ENCODE results near the gene MYO1F. TPM values are rescaled to one million over a fixed set of nuclear protein-coding genes. Genes with fewer than 3 reads are reported as not detected.

MYO1F gene
- total and polyA plus RNA-seq, 2 of the 13 experiments (the other 11 are each of a cell fraction or from before 2014, with no cell fraction given): 0.09 to 0.13 TPM

DNA sequence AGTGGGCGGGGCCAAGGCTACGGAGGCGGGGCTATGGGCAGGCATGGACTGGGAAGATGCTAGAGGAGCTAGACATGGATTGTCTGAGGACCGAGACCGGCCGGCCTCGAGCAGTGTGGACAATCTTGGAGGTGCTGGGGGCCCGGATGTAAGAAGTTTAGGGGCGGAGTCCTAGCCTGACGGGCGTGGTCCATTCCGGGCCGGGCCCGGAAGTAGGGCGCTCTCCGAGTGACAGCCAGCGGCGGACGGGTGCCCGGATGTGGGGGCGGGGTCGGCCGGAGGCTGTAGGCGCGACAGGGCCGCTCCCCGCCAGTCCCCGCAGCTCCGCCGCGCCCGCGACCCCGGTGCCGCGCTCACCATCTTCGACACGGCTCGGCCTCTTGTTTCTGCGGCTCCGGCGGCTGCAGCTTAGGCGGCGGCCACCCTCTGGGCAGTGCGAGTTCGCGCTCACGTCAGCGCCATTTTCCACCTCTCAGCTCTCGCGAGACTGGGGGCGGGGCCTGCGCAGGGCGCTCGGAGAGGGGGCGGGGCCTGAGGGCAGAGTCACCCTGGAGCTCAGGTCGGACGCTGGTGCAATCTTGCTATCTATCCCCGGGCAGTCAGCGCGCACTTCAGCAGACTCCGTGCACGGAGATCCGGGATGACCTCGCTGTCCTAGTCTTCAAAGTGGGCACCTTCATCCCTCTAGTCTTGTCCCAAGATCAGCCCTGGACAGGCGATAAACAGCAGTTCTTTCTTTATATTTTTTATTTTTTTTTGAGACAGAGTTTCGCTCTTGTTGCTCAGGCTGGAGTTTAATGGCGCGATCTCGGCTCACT is 63.3 kb downstream of the MYO1F start, which contains the start of gene ZNF414 (continued):
- TF ChIP-seq TRIM24 (CRISPR knock-in tag; IDR thresholded peaks at IDR 0.05): no peak
- TF ChIP-seq CAMTA2 (CRISPR knock-in tag; IDR thresholded peaks at IDR 0.05; ENCODE audit: borderline replicate concordance): no peak; the same call in 1 of the 2 replicates
- TF ChIP-seq, protein P1, sequence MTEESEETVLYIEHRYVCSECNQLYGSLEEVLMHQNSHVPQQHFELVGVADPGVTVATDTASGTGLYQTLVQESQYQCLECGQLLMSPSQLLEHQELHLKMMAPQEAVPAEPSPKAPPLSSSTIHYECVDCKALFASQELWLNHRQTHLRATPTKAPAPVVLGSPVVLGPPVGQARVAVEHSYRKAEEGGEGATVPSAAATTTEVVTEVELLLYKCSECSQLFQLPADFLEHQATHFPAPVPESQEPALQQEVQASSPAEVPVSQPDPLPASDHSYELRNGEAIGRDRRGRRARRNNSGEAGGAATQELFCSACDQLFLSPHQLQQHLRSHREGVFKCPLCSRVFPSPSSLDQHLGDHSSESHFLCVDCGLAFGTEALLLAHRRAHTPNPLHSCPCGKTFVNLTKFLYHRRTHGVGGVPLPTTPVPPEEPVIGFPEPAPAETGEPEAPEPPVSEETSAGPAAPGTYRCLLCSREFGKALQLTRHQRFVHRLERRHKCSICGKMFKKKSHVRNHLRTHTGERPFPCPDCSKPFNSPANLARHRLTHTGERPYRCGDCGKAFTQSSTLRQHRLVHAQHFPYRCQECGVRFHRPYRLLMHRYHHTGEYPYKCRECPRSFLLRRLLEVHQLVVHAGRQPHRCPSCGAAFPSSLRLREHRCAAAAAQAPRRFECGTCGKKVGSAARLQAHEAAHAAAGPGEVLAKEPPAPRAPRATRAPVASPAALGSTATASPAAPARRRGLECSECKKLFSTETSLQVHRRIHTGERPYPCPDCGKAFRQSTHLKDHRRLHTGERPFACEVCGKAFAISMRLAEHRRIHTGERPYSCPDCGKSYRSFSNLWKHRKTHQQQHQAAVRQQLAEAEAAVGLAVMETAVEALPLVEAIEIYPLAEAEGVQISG (CRISPR knock-in tag; IDR thresholded peaks at IDR 0.05): 0 out of 2 replicates have a peak, but pooled peaks have one; percentile 54
- no peak for TF ChIP-seq ZNF256 (CRISPR knock-in tag; conservative IDR thresholded peaks at IDR 0.05)
- TF ChIP-seq, protein P2, sequence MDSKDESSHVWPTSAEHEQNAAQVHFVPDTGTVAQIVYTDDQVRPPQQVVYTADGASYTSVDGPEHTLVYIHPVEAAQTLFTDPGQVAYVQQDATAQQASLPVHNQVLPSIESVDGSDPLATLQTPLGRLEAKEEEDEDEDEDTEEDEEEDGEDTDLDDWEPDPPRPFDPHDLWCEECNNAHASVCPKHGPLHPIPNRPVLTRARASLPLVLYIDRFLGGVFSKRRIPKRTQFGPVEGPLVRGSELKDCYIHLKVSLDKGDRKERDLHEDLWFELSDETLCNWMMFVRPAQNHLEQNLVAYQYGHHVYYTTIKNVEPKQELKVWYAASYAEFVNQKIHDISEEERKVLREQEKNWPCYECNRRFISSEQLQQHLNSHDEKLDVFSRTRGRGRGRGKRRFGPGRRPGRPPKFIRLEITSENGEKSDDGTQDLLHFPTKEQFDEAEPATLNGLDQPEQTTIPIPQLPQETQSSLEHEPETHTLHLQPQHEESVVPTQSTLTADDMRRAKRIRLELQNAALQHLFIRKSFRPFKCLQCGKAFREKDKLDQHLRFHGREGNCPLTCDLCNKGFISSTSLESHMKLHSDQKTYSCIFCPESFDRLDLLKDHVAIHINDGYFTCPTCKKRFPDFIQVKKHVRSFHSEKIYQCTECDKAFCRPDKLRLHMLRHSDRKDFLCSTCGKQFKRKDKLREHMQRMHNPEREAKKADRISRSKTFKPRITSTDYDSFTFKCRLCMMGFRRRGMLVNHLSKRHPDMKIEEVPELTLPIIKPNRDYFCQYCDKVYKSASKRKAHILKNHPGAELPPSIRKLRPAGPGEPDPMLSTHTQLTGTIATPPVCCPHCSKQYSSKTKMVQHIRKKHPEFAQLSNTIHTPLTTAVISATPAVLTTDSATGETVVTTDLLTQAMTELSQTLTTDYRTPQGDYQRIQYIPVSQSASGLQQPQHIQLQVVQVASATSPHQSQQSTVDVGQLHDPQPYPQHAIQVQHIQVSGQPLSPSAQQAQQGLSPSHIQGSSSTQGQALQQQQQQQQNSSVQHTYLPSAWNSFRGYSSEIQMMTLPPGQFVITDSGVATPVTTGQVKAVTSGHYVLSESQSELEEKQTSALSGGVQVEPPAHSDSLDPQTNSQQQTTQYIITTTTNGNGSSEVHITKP (CRISPR knock-in tag; IDR thresholded peaks at IDR 0.05; ENCODE audit: low read depth): no peak
- TF ChIP-seq RARA (CRISPR knock-in tag; IDR thresholded peaks at IDR 0.05): peak; percentile 51
- peak; percentile 54; the same call in 1 of the 2 replicates for TF ChIP-seq SP5 (CRISPR knock-in tag; IDR thresholded peaks at IDR 0.05; ENCODE audit: borderline replicate concordance, low read depth)
- TF ChIP-seq, protein P3, sequence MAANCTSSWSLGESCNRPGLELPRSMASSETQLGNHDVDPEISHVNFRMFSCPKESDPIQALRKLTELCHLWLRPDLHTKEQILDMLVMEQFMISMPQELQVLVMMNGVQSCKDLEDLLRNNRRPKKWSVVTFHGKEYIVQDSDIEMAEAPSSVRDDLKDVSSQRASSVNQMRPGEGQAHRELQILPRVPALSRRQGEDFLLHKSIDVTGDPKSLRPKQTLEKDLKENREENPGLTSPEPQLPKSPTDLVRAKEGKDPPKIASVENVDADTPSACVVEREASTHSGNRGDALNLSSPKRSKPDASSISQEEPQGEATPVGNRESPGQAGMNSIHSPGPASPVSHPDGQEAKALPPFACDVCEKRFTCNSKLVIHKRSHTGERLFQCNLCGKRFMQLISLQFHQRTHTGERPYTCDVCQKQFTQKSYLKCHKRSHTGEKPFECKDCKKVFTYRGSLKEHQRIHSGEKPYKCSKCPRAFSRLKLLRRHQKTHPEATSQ (CRISPR knock-in tag; IDR thresholded peaks at IDR 0.05; ENCODE audit: borderline replicate concordance): no peak
- TF ChIP-seq, protein P4, sequence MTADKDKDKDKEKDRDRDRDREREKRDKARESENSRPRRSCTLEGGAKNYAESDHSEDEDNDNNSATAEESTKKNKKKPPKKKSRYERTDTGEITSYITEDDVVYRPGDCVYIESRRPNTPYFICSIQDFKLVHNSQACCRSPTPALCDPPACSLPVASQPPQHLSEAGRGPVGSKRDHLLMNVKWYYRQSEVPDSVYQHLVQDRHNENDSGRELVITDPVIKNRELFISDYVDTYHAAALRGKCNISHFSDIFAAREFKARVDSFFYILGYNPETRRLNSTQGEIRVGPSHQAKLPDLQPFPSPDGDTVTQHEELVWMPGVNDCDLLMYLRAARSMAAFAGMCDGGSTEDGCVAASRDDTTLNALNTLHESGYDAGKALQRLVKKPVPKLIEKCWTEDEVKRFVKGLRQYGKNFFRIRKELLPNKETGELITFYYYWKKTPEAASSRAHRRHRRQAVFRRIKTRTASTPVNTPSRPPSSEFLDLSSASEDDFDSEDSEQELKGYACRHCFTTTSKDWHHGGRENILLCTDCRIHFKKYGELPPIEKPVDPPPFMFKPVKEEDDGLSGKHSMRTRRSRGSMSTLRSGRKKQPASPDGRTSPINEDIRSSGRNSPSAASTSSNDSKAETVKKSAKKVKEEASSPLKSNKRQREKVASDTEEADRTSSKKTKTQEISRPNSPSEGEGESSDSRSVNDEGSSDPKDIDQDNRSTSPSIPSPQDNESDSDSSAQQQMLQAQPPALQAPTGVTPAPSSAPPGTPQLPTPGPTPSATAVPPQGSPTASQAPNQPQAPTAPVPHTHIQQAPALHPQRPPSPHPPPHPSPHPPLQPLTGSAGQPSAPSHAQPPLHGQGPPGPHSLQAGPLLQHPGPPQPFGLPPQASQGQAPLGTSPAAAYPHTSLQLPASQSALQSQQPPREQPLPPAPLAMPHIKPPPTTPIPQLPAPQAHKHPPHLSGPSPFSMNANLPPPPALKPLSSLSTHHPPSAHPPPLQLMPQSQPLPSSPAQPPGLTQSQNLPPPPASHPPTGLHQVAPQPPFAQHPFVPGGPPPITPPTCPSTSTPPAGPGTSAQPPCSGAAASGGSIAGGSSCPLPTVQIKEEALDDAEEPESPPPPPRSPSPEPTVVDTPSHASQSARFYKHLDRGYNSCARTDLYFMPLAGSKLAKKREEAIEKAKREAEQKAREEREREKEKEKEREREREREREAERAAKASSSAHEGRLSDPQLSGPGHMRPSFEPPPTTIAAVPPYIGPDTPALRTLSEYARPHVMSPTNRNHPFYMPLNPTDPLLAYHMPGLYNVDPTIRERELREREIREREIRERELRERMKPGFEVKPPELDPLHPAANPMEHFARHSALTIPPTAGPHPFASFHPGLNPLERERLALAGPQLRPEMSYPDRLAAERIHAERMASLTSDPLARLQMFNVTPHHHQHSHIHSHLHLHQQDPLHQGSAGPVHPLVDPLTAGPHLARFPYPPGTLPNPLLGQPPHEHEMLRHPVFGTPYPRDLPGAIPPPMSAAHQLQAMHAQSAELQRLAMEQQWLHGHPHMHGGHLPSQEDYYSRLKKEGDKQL (CRISPR knock-in tag; IDR thresholded peaks at IDR 0.05; ENCODE audit: low read depth): no peak
- no peak for TF ChIP-seq KDM4B (CRISPR knock-in tag; IDR thresholded peaks at IDR 0.05)
- TF ChIP-seq, protein P5, sequence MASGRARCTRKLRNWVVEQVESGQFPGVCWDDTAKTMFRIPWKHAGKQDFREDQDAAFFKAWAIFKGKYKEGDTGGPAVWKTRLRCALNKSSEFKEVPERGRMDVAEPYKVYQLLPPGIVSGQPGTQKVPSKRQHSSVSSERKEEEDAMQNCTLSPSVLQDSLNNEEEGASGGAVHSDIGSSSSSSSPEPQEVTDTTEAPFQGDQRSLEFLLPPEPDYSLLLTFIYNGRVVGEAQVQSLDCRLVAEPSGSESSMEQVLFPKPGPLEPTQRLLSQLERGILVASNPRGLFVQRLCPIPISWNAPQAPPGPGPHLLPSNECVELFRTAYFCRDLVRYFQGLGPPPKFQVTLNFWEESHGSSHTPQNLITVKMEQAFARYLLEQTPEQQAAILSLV (CRISPR knock-in tag; IDR thresholded peaks at IDR 0.05; ENCODE audit: borderline replicate concordance): peak; percentile 93
- no peak for TF ChIP-seq SSRP1 (CRISPR knock-in tag; IDR thresholded peaks at IDR 0.05)
- TF ChIP-seq RBFOX2 (IDR thresholded peaks at IDR 0.05; ENCODE audit: low read depth, low read length): peak; percentile 96

Measured in HepG2 (cell line).